Astrocyte of the hippocampus (primary cell): ENCODE measurements around the gene ZNF700.
"Not testable (repeated sequence)": the region's sequence is repeated elsewhere in the genome, so short reads cannot be mapped to it uniquely, and the experiment has no call there.

Experiments
- DNase-seq: peaks from one replicate; pipeline ENCODE4 v3.0.0; 2011; ENCODE audit warnings: low read depth, low spot score

ZNF700 gene

DNA sequence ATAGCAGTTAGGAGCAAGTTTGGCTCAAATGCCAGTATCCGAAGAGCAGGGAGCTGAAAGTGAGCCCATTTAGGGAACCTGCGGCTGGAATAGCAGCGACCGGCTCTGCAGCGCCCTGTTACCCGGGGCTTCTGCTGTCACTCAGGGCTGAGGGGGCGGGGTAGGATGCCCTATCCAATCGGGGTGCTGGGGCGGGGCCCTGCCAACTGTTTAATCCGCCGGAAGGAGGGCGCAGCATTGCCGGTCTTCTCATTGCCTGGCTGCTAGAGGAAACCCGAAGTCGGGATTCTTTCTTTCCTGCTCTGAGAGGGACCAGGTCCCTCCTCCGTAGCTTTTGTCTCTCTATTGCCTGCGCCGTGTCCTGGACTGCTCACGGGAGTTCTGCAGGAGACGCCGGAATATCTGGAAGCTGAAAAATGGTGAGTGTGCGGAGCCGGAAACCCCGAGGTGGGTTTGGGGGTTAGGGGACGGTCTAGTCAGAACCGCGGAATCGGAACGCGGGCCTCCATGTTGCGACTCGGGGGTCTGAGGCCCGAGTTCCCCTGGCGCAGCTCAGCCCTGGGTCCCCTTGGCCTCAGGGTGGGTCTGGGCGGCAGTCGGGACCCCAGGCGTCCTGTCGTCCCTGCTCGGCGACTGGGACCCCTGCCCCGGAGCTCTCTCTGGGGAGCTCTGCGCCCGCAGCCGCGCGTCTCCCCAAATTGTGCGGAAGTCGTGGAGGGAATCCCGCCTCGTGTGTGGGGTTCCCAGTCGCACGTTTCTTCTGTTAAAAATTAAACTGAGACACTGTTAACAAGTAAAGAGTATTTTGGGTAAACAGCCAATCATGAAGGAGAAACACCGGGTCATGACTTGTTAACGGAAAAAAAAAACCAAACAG is 62.7 kb downstream of the ZNF700 start:
- peak; percentile 98 for DNase-seq

DNA sequence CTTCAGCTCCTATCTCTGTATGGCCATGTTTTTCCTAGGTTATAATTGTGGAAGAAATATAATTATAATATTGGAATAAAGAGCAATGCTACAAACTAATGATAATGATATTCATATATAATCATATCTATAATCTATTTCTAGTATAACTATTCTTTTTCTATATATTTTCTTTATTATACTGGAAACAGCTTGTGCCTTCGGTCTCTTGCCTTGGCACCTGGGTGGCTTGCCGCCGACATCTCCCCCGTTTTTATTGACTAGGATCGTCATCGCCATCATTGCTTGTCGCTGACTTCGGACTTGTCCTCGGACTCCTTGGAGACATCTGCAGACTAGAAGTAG is 64.2 kb downstream of the ZNF700 start:
- DNase-seq, result no peak

DNA sequence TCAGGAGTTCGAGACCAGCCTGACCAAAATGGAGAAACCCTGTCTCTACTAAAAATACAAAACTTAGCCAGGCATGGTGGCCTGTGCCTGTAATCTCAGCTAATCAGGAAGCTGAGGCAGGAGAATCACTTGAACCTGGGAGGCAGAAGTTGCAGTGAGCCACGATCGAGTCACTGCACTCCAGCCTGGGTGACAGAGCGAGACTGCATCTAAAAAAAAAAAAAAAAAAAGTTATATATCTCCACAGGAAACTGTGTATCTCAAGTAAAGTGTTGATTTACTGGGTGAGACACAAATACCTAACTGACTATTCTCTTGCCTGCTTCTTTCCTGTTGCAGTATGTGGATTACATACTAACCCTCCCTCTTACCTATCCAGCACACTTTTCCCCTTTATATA is 67.0 kb downstream of the ZNF700 start:
- DNase-seq, result not testable (repeated sequence)

DNA sequence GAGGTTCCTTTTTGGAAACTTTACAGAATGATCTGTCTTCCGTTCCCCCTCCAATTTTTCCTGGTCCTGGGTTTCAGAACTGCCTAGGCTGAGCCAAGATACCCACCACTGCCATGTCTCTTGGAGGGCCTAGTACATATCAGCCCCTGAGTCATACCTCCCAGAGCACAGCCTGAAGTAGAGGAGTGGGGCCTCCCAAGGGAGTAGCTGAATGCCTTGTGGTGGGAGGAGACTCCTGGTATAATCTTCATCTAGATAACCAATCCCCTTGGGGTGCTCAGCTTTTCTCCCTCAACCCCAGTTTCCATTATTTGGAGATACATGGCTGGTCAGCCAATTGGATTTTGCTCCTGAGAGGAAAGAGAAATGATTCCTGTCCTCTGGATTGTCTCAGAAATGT is 70.3 kb downstream of the ZNF700 start:
- DNase-seq, result peak; percentile 29
